Activated CD8-positive, alpha-beta memory T cell treated with anti-CD3 and anti-CD28 coated beads, Interleukin-2, amount 10 ng/mL, durations not matched to agents 7 days and 5 days (primary cell): ENCODE data around the gene CDHR3. TPM values are rescaled to one million over a fixed set of nuclear protein-coding genes. Genes with fewer than 3 reads are reported as not detected.

Experiments
- ATAC-seq: fragments of 150-1000 bp; cut with Tn5 transposase; one replicate; pipeline ENCODE4 v1.10.0; 2021; ENCODE audit warnings: moderate library complexity
- CTCF ChIA-PET: fragments of 350-600 bp; sonication (Branson Sonifier 250); formaldehyde crosslinking; loops from one replicate; lab custom pipeline; 2021; ENCODE audit warnings: antibody characterized with exemption; lab: Charles Lee
- DNase-seq: peaks from one replicate; pipeline ENCODE4 v3.0.0-alpha.2; 2020
- H3K27ac Mint-ChIP-seq: one replicate; pipeline ENCODE4 v1.8.0; 2021; ENCODE audit warnings: mild to moderate bottlenecking, mixed read lengths
- H3K27me3 Mint-ChIP-seq: one replicate; pipeline ENCODE4 v1.8.0; 2021; ENCODE audit warnings: mixed read lengths
- H3K36me3 Mint-ChIP-seq: one replicate; pipeline ENCODE4 v1.8.0; 2021; ENCODE audit warnings: mild to moderate bottlenecking, mixed read lengths
- H3K4me1 Mint-ChIP-seq: one replicate; pipeline ENCODE4 v1.8.0; 2021; ENCODE audit warnings: mixed read lengths
- H3K4me3 Mint-ChIP-seq: one replicate; pipeline ENCODE4 v1.8.0; 2021; ENCODE audit warnings: mild to moderate bottlenecking, moderate library complexity, mixed read lengths
- H3K9me3 Mint-ChIP-seq: one replicate; pipeline ENCODE4 v1.8.0; 2022; ENCODE audit warnings: low read depth, mixed read lengths
- total RNA-seq, 2 experiments: library from RNA; stranded (reverse); gene quantifications; one replicate each; pipeline ENCODE4 v1.2.3, GENCODE V29; 2021

The CDHR3 gene
- under 1 TPM; 0.30 to 0.58 TPM for total RNA-seq

GRCh38 chr7:105963038-105963667 is at the start of gene CDHR3:
TSS of gene CDHR3 (plus strand) at chr7:105963264. CDS start at chr7:105963319, 55 bp downstream.
- ATAC-seq (no peak), DNase-seq (no peak)
- CTCF ChIA-PET = interaction anchor here (1.2 kb wide), 1 partner anchor 166 kb away, joined by 4 read pairs; no protein-coding TSS in a partner anchor
- no peaks in the 10 kb centered on the region for H3K27me3 Mint-ChIP-seq
- no peaks in the 10 kb centered on the region for H3K36me3 Mint-ChIP-seq
- no peak within 1 kb of the TSS for H3K27ac Mint-ChIP-seq
- no peak within 1 kb of the TSS for H3K4me3 Mint-ChIP-seq
- no peaks in the 10 kb centered on the region for H3K4me1 Mint-ChIP-seq
- H3K9me3 Mint-ChIP-seq = no peaks in the 10 kb centered on the region

DNA sequence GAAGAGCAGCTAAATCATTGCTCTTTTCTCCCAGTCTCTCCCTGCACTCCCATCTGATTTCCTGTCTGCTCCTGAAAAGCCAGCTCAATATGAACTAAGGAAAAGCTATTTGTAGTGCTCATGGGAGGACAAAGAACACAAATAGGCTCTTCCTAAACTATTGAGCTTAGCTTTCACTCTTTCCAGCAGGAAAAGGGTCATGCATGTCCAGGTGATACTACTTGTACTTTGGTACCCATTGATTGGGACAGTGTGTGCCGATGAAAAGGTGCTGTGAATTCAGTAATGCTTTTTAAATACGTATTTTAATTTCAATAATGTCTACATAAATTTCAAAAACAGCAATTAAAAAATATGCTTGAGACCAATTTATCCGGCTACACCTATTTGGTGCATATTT is 49.1 kb upstream of the CDHR3 start:
- Mint-ChIP-seq H3K36me3 (peaks cover 1% of the 10 kb centered on the region), H3K27me3 (no peaks in the 10 kb centered on the region), H3K9me3 (peaks cover 2% of the 10 kb centered on the region), H3K4me3 (no peak overlapping the region), H3K27ac (no peak overlapping the region), H3K4me1 (no peaks in the 10 kb centered on the region)
- CTCF ChIA-PET = no interaction called here
- ATAC-seq (no peak), DNase-seq (no peak)

- DNase-seq (no peak), ATAC-seq (no peak)
- H3K9me3 Mint-ChIP-seq = no peaks in the 10 kb centered on the region
- no peak overlapping the region for H3K4me3 Mint-ChIP-seq
- no peaks in the 10 kb centered on the region for H3K36me3 Mint-ChIP-seq
- H3K4me1 Mint-ChIP-seq = no peaks in the 10 kb centered on the region
- no peak overlapping the region for H3K27ac Mint-ChIP-seq
- H3K27me3 Mint-ChIP-seq = peaks cover 8% of the 10 kb centered on the region
- CTCF ChIA-PET = no interaction called here
These were observed 46.5 kb upstream of the CDHR3 start for GRCh38 chr7:105916603-105917002.

GRCh38 chr7:105917659-105918058 is 45.4 kb upstream of the CDHR3 start:
- H3K27me3 Mint-ChIP-seq = peaks cover 11% of the 10 kb centered on the region
- CTCF ChIA-PET = no interaction called here
- DNase-seq (no peak), ATAC-seq (no peak)
- no peaks in the 10 kb centered on the region for H3K36me3 Mint-ChIP-seq
- H3K9me3 Mint-ChIP-seq = no peaks in the 10 kb centered on the region
- no peak overlapping the region for H3K4me3 Mint-ChIP-seq
- H3K4me1 Mint-ChIP-seq = no peaks in the 10 kb centered on the region
- no peak overlapping the region for H3K27ac Mint-ChIP-seq

GRCh38 chr7:105920766-105921165 is 42.3 kb upstream of the CDHR3 start:
- H3K36me3 Mint-ChIP-seq = peaks cover 3% of the 10 kb centered on the region
- peaks cover 4% of the 10 kb centered on the region for H3K9me3 Mint-ChIP-seq
- H3K27me3 Mint-ChIP-seq = peaks cover 11% of the 10 kb centered on the region
- ATAC-seq (no peak), DNase-seq (no peak)
- peaks cover 14% of the 10 kb centered on the region for H3K4me1 Mint-ChIP-seq
- H3K4me3 Mint-ChIP-seq = no peak overlapping the region
- CTCF ChIA-PET = no interaction called here
- no peak overlapping the region for H3K27ac Mint-ChIP-seq

GRCh38 chr7:105924945-105925344 is 38.1 kb upstream of the CDHR3 start:
- peak; percentile 66 for ATAC-seq
- H3K27ac Mint-ChIP-seq = peak overlapping the region; percentile 22
- peaks cover 21% of the 10 kb centered on the region for H3K27me3 Mint-ChIP-seq
- peaks cover 14% of the 10 kb centered on the region for H3K4me1 Mint-ChIP-seq
- H3K4me3 Mint-ChIP-seq = no peak overlapping the region
- peak; percentile 48 for DNase-seq
- H3K36me3 Mint-ChIP-seq = peaks cover 4% of the 10 kb centered on the region
- CTCF ChIA-PET = interaction anchor here (1.2 to 1.7 kb wide), 2 partner anchors 39 to 268 kb away, joined by 3 to 5 read pairs; no protein-coding TSS in a partner anchor
- H3K9me3 Mint-ChIP-seq = peaks cover 4% of the 10 kb centered on the region

- Mint-ChIP-seq H3K36me3 (peaks cover 4% of the 10 kb centered on the region), H3K9me3 (peaks cover 4% of the 10 kb centered on the region), H3K27ac (no peak overlapping the region), H3K27me3 (peaks cover 23% of the 10 kb centered on the region), H3K4me1 (peaks cover 14% of the 10 kb centered on the region), H3K4me3 (no peak overlapping the region)
- ATAC-seq (no peak), DNase-seq (no peak)
- CTCF ChIA-PET = no interaction called here
These were observed 36.9 kb upstream of the CDHR3 start for GRCh38 chr7:105926131-105926530.

DNA sequence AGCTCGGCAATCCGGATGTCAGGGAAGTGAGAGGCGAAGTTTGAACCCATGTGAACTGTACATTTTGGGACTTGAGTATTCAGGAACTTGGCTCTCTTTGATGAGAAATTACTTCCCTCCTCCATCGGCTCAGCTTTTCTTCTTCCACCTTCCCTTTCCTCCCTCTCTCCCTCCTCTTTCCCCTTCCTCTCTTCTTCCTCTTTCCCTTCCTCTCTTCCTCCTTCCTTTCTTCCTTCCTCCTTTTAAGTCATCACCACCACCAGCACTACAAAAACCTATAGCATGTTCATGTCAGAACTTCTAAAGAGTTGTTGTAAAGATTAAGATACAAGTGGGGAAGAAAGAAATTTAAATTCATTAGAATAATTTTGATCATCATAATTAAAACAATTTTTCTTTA is 31.9 kb upstream of the CDHR3 start:
- Mint-ChIP-seq H3K9me3 (no peaks in the 10 kb centered on the region), H3K4me3 (no peak overlapping the region), H3K4me1 (no peaks in the 10 kb centered on the region), H3K36me3 (peaks cover 2% of the 10 kb centered on the region), H3K27me3 (peaks cover 32% of the 10 kb centered on the region), H3K27ac (no peak overlapping the region)
- ATAC-seq (no peak), DNase-seq (no peak)
- CTCF ChIA-PET = no interaction called here

GRCh38 chr7:105932835-105933477 is 30.1 kb upstream of the CDHR3 start:
- ATAC-seq = no peak
- Mint-ChIP-seq H3K4me3 (no peak overlapping the region), H3K9me3 (no peaks in the 10 kb centered on the region), H3K27me3 (peaks cover 29% of the 10 kb centered on the region), H3K36me3 (no peaks in the 10 kb centered on the region), H3K27ac (no peak overlapping the region), H3K4me1 (no peaks in the 10 kb centered on the region)
- DNase-seq = no peak
- CTCF ChIA-PET = interaction anchor here (0.7 to 1.0 kb wide), 2 partner anchors 10 to 280 kb away, joined by 3 read pairs; no protein-coding TSS in a partner anchor

- DNase-seq = no peak
- Mint-ChIP-seq H3K27ac (no peak overlapping the region), H3K27me3 (peaks cover 20% of the 10 kb centered on the region), H3K4me3 (no peak overlapping the region), H3K36me3 (no peaks in the 10 kb centered on the region), H3K9me3 (no peaks in the 10 kb centered on the region), H3K4me1 (no peaks in the 10 kb centered on the region)
- no peak for ATAC-seq
- CTCF ChIA-PET = interaction anchor here (0.9 to 1.7 kb wide), 6 partner anchors 38 to 278 kb away, joined by 3 to 4 read pairs (median 3); no protein-coding TSS in a partner anchor
These were observed 28.4 kb upstream of the CDHR3 start for GRCh38 chr7:105934572-105935185.

DNA sequence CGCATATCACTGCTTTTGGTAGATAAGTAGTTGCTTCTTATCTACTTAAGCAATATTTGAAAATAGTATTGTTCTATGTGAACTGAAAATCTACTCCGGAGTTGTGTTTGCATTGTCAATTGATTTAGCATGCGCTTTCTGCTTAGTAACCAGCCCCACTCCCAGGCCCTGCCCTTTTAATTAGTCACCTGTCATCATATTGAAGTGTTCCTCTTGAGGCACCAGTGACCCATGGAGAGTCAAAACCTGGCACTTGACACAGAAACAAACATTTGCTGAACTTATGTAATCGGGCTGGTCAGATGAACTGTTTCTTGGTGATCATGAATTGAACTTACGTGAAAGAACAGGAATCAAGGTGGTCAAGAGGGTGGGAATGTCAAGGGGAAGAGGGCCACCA is 27.8 kb upstream of the CDHR3 start:
- CTCF ChIA-PET = interaction anchor here (0.9 to 1.7 kb wide), 6 partner anchors 37 to 278 kb away, joined by 3 to 4 read pairs (median 3); no protein-coding TSS in a partner anchor
- DNase-seq = no peak
- no peaks in the 10 kb centered on the region for H3K4me1 Mint-ChIP-seq
- H3K27ac Mint-ChIP-seq = no peak overlapping the region
- H3K4me3 Mint-ChIP-seq = no peak overlapping the region
- peaks cover 15% of the 10 kb centered on the region for H3K27me3 Mint-ChIP-seq
- ATAC-seq = no peak
- no peaks in the 10 kb centered on the region for H3K36me3 Mint-ChIP-seq
- no peaks in the 10 kb centered on the region for H3K9me3 Mint-ChIP-seq

DNA sequence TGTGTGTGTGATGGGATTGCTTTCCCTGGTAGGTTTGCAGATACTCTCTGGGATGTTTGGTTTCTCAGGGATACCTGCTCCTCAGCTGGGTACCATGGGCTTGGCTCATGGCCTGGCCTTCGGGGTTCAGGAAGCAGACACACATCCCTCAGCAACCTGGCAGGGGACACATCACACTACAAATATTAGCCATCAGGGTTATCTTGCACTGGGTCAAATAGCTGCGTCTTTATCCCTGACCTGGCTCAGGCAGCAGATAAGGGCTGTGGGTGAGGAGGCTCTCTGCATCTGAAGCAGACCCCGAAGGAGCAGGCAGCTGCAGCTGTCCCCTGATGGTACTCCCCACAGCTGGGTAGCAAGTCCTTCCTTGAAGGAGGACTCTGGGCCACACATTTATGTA is 25.7 kb upstream of the CDHR3 start:
- Mint-ChIP-seq H3K4me3 (no peak overlapping the region), H3K27me3 (peaks cover 8% of the 10 kb centered on the region), H3K27ac (no peak overlapping the region), H3K36me3 (no peaks in the 10 kb centered on the region), H3K9me3 (no peaks in the 10 kb centered on the region), H3K4me1 (no peaks in the 10 kb centered on the region)
- ATAC-seq (no peak), DNase-seq (no peak)
- CTCF ChIA-PET = interaction anchor here (0.9 kb wide), 1 partner anchor 106 kb away, joined by 3 read pairs; no protein-coding TSS in a partner anchor

- DNase-seq (no peak), ATAC-seq (no peak)
- Mint-ChIP-seq H3K4me1 (no peaks in the 10 kb centered on the region), H3K27me3 (peaks cover 3% of the 10 kb centered on the region), H3K36me3 (no peaks in the 10 kb centered on the region), H3K9me3 (no peaks in the 10 kb centered on the region), H3K4me3 (no peak overlapping the region), H3K27ac (no peak overlapping the region)
- CTCF ChIA-PET = no interaction called here
These were observed 23.0 kb upstream of the CDHR3 start for GRCh38 chr7:105940109-105940508.
